ENCODE data around the gene DDX10. TPM values are rescaled to one million over a fixed set of nuclear protein-coding genes. Genes with fewer than 3 reads are reported as not detected.

Gene DDX10
- total RNA-seq, 1 experiment from 2014 or later, result 72.2 TPM

DNA sequence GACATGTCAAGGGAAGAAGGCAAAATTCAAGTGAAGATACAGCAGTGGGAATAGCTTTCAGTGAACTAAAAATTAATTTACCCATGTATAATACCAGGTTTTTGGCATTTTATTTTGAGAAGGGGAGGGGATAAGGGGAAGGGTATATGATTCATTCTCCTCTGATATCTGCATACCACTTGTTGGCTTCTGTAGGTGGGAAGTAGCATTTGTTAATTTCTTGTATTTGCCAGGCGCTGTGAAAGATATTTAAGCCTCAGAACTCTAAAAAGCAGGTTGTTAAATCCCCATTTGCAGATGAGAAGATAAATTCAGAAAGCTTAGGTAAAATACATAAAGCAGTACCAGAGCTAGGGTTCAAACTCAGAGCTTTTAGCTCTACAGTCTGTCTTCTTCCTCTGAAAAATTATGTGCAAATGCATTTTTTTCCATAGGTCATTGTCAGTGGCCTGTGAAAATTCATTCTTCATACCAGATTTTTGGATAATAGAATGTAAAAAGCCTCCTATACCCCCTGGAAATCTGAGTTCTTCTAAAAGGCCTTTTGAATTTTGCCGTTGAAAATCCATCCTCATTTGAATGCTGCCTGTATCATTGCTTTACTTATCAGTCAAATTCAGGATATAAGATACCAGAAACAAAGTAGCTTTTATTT lies 221.3 kb downstream of the DDX10 start:
- ChIA-PET POLR2A (ENCODE audit: low non-redundant PET) (no interaction called here), CTCF (no interaction called here)
- intact Hi-C loops (cut with micrococcal nuclease; ENCODE audit: unreplicated experiment), result loop anchor here (10.0 kb wide), 2 partner anchors 309 to 959 kb away; no protein-coding TSS in a partner anchor
- no peak overlapping the region for H3K4me3 ChIP-seq (ENCODE audit: low read depth, low read length, poor library complexity, severe bottlenecking)
- no peaks in the 10 kb centered on the region for H3K9me3 ChIP-seq (ENCODE audit: low read depth, low read length, poor library complexity, severe bottlenecking)
- no peaks in the 10 kb centered on the region for H3K27me3 ChIP-seq (replicated peaks; ENCODE audit: insufficient read depth, low read depth, low read length, poor library complexity)
- no peaks in the 10 kb centered on the region for H3K36me3 ChIP-seq (ENCODE audit: insufficient read depth, low read length, poor library complexity, severe bottlenecking)
- peak overlapping the region; percentile 38 for H3K27ac ChIP-seq (ENCODE audit: low read depth, low read length, poor library complexity, severe bottlenecking)
- H3K4me1 ChIP-seq (ENCODE audit: insufficient read depth, low read length, poor library complexity, severe bottlenecking), result peaks cover 60% of the 10 kb centered on the region
- no peak for DNase-seq (ENCODE audit: low spot score)
- no TSS peak for BruUV-seq (replicated peaks)
- TF ChIP-seq CTCF (conservative IDR thresholded peaks at IDR 0.05; ENCODE audit: low read depth, low read length), result no peak
- no peak for TF ChIP-seq EZH2 (IDR thresholded peaks at IDR 0.05; ENCODE audit: borderline replicate concordance, low read depth, low read length, poor library complexity, severe bottlenecking)

- no TSS peak for BruUV-seq (replicated peaks)
- ChIA-PET CTCF (no interaction called here), POLR2A (ENCODE audit: low non-redundant PET) (no interaction called here)
- no peak for DNase-seq (ENCODE audit: low spot score)
- intact Hi-C loops (cut with micrococcal nuclease; ENCODE audit: unreplicated experiment), result loop anchor here (10.0 kb wide), 2 partner anchors 308 to 958 kb away; no protein-coding TSS in a partner anchor
- no peak overlapping the region for H3K4me3 ChIP-seq (ENCODE audit: low read depth, low read length, poor library complexity, severe bottlenecking)
- H3K36me3 ChIP-seq (ENCODE audit: insufficient read depth, low read length, poor library complexity, severe bottlenecking), result no peaks in the 10 kb centered on the region
- H3K27ac ChIP-seq (ENCODE audit: low read depth, low read length, poor library complexity, severe bottlenecking), result peak overlapping the region; percentile 38
- H3K4me1 ChIP-seq (ENCODE audit: insufficient read depth, low read length, poor library complexity, severe bottlenecking), result peaks cover 61% of the 10 kb centered on the region
- H3K27me3 ChIP-seq (replicated peaks; ENCODE audit: insufficient read depth, low read depth, low read length, poor library complexity), result no peaks in the 10 kb centered on the region
- TF ChIP-seq CTCF (conservative IDR thresholded peaks at IDR 0.05; ENCODE audit: low read depth, low read length), result no peak
- no peak for TF ChIP-seq EZH2 (IDR thresholded peaks at IDR 0.05; ENCODE audit: borderline replicate concordance, low read depth, low read length, poor library complexity, severe bottlenecking)
- no peaks in the 10 kb centered on the region for H3K9me3 ChIP-seq (ENCODE audit: low read depth, low read length, poor library complexity, severe bottlenecking)
These were observed 221.8 kb downstream of the DDX10 start for GRCh38 chr11:108886660-108887009.

GRCh38 chr11:108887436-108888238 lies 222.8 kb downstream of the DDX10 start:
- Histone ChIP-seq H3K4me3 (ENCODE audit: low read depth, low read length, poor library complexity, severe bottlenecking) (no peak overlapping the region), H3K36me3 (ENCODE audit: insufficient read depth, low read length, poor library complexity, severe bottlenecking) (no peaks in the 10 kb centered on the region), H3K27me3 (replicated peaks; ENCODE audit: insufficient read depth, low read depth, low read length, poor library complexity) (no peaks in the 10 kb centered on the region), H3K4me1 (ENCODE audit: insufficient read depth, low read length, poor library complexity, severe bottlenecking) (peaks cover 56% of the 10 kb centered on the region), H3K27ac (ENCODE audit: low read depth, low read length, poor library complexity, severe bottlenecking) (no peak overlapping the region), H3K9me3 (ENCODE audit: low read depth, low read length, poor library complexity, severe bottlenecking) (no peaks in the 10 kb centered on the region)
- no TSS peak for BruUV-seq (replicated peaks)
- no peak for DNase-seq (ENCODE audit: low spot score)
- TF ChIP-seq EZH2 (IDR thresholded peaks at IDR 0.05; ENCODE audit: borderline replicate concordance, low read depth, low read length, poor library complexity, severe bottlenecking) (no peak), CTCF (conservative IDR thresholded peaks at IDR 0.05; ENCODE audit: low read depth, low read length) (no peak)
- intact Hi-C loops (cut with micrococcal nuclease; ENCODE audit: unreplicated experiment), result loop anchor here (10.0 kb wide), 2 partner anchors 307 to 957 kb away; no protein-coding TSS in a partner anchor
- CTCF ChIA-PET, result no interaction called here
- POLR2A ChIA-PET (ENCODE audit: low non-redundant PET), result no interaction called here

Measured in A673 (cell line).